Peyer's patch (tissue), 4 donors: Measurements from ENCODE around the gene RGL1. TPM values are rescaled to one million over a fixed set of nuclear protein-coding genes. Genes with fewer than 3 reads are reported as not detected.

Experiments
- DNase-seq, 3 donors: peaks; one replicate each; pipeline ENCODE4 v3.0.0-alpha.2; 2017 to 2019
- H3K27ac ChIP-seq, 4 donors: fragments of 200-600 bp; sonication (generic); one replicate each; pipeline ENCODE4 v1.5.1; 2016 to 2019
- H3K27me3 ChIP-seq, 2 donors: fragments of 200-600 bp; sonication (generic); one replicate each; pipeline ENCODE4 v1.5.1; 2019
- H3K36me3 ChIP-seq, 3 donors: fragments of 200-600 bp; sonication (generic); one replicate each; pipeline ENCODE4 v1.5.1; 2016 to 2019
- H3K4me1 ChIP-seq, 4 donors: fragments of 200-600 bp; sonication (generic); one replicate each; pipeline ENCODE4 v1.5.1; 2016 to 2019
- H3K4me3 ChIP-seq, 4 donors: fragments of 200-600 bp; sonication (generic); 1 replicate in 3 of 4; 2 replicates in 1 of 4; pipeline ENCODE4 v1.5.1; 2016 to 2019; ENCODE audit warnings: mild to moderate bottlenecking in 1 of 4
- H3K9me3 ChIP-seq, 4 donors: fragments of 200-600 bp; sonication (generic); one replicate each; pipeline ENCODE4 v1.5.1; 2016 to 2019; ENCODE audit warnings: mild to moderate bottlenecking in 1 of 4
- CTCF ChIP-seq, 6 experiments: fragments of 450-650 bp in 4 of 6; fragments of 200-600 bp in 2 of 6; sonication (generic) in 1 of 6; IDR thresholded peaks; one replicate each; pipeline ENCODE4 v1.5.1; 2017 to 2019; ENCODE audit warnings: antibody characterized with exemption in 6 of 6, mild to moderate bottlenecking in 3 of 6, moderate library complexity in 1 of 6
- POLR2A ChIP-seq, 2 donors: fragments of 450-650 bp; IDR thresholded peaks; one replicate each; pipeline ENCODE4 v1.5.1; 2017; ENCODE audit warnings: antibody characterized with exemption in 2 of 2, mild to moderate bottlenecking in 2 of 2, moderate library complexity in 2 of 2
- total RNA-seq, 4 donors: library from RNA; depleted of rRNA; stranded (reverse); fragments of >200 nt; gene quantifications; one replicate each; pipeline ENCODE4 v1.1.0, GENCODE V29; 2016

RGL1 gene
- total RNA-seq, 4 donors from 2014 or later = 8.9 to 32.2 (median 13.2) TPM

- no peak for DNase-seq
Measured at GRCh38 chr1:183892351-183892793, 87.5 kb downstream of the RGL1 start.

GRCh38 chr1:183893561-183894289 lies 88.8 kb downstream of the RGL1 start:
- H3K4me1 ChIP-seq = no peaks in the 10 kb centered on the region
- no peak overlapping the region for H3K4me3 ChIP-seq
- DNase-seq = no peak
- no peaks in the 10 kb centered on the region for H3K9me3 ChIP-seq
- H3K27me3 ChIP-seq = no peaks in the 10 kb centered on the region
- no peak overlapping the region for H3K27ac ChIP-seq
- H3K36me3 ChIP-seq = peaks cover 0 to 22% (median 0%) of the 10 kb centered on the region in 3 donors
- no peak for TF ChIP-seq POLR2A (IDR thresholded peaks at IDR 0.05)
- no peak for TF ChIP-seq CTCF (IDR thresholded peaks at IDR 0.05)

More at GRCh38 chr1:183892351-183892793, 87.5 kb downstream of the RGL1 start:
- Histone ChIP-seq H3K36me3 (peaks cover 0 to 14% (median 0%) of the 10 kb centered on the region in 3 donors), H3K27me3 (no peaks in the 10 kb centered on the region), H3K4me3 (no peak overlapping the region), H3K9me3 (no peaks in the 10 kb centered on the region), H3K4me1 (no peaks in the 10 kb centered on the region), H3K27ac (no peak overlapping the region)
- TF ChIP-seq POLR2A (IDR thresholded peaks at IDR 0.05) (no peak), CTCF (IDR thresholded peaks at IDR 0.05) (no peak)

- no peak for DNase-seq
- no peaks in the 10 kb centered on the region for H3K9me3 ChIP-seq
- no peaks in the 10 kb centered on the region for H3K27me3 ChIP-seq
- H3K36me3 ChIP-seq = peaks cover 0 to 24% (median 0%) of the 10 kb centered on the region in 3 donors
- no peak overlapping the region for H3K4me3 ChIP-seq
- H3K27ac ChIP-seq = no peak overlapping the region
- TF ChIP-seq POLR2A (IDR thresholded peaks at IDR 0.05) (no peak), CTCF (IDR thresholded peaks at IDR 0.05) (no peak)
- H3K4me1 ChIP-seq = no peaks in the 10 kb centered on the region
Measured at GRCh38 chr1:183894290-183894565, 89.3 kb downstream of the RGL1 start.

- Histone ChIP-seq H3K9me3 (no peaks in the 10 kb centered on the region), H3K4me1 (no peaks in the 10 kb centered on the region), H3K27ac (no peak overlapping the region), H3K27me3 (no peaks in the 10 kb centered on the region), H3K4me3 (no peak overlapping the region), H3K36me3 (peaks cover 0 to 24% (median 0%) of the 10 kb centered on the region in 3 donors)
- no peak for TF ChIP-seq POLR2A (IDR thresholded peaks at IDR 0.05)
- TF ChIP-seq CTCF (IDR thresholded peaks at IDR 0.05) = no peak
- no peak for DNase-seq
Measured at GRCh38 chr1:183896466-183897048, 91.6 kb downstream of the RGL1 start.

GRCh38 chr1:183898001-183898396 lies 93.1 kb downstream of the RGL1 start:
- TF ChIP-seq POLR2A (IDR thresholded peaks at IDR 0.05) = no peak
- no peak for TF ChIP-seq CTCF (IDR thresholded peaks at IDR 0.05)
- Histone ChIP-seq H3K9me3 (no peaks in the 10 kb centered on the region), H3K36me3 (peaks cover 0 to 24% (median 0%) of the 10 kb centered on the region in 3 donors), H3K4me3 (no peak overlapping the region), H3K4me1 (no peaks in the 10 kb centered on the region), H3K27ac (no peak overlapping the region), H3K27me3 (no peaks in the 10 kb centered on the region)
- no peak for DNase-seq
